GM12891 (cell line): ENCODE results near the gene PERM1.

Experiments
- SPI1 ChIP-seq: IDR thresholded peaks from 2 replicates; pipeline ENCODE4 v1.6.1; 2011; ENCODE audit warnings: low read depth, low read length, control low read depth
- TAF1 ChIP-seq: IDR thresholded peaks from 2 replicates; pipeline ENCODE4 v1.6.1; 2011; ENCODE audit warnings: low read depth, low read length, control low read depth

DNA sequence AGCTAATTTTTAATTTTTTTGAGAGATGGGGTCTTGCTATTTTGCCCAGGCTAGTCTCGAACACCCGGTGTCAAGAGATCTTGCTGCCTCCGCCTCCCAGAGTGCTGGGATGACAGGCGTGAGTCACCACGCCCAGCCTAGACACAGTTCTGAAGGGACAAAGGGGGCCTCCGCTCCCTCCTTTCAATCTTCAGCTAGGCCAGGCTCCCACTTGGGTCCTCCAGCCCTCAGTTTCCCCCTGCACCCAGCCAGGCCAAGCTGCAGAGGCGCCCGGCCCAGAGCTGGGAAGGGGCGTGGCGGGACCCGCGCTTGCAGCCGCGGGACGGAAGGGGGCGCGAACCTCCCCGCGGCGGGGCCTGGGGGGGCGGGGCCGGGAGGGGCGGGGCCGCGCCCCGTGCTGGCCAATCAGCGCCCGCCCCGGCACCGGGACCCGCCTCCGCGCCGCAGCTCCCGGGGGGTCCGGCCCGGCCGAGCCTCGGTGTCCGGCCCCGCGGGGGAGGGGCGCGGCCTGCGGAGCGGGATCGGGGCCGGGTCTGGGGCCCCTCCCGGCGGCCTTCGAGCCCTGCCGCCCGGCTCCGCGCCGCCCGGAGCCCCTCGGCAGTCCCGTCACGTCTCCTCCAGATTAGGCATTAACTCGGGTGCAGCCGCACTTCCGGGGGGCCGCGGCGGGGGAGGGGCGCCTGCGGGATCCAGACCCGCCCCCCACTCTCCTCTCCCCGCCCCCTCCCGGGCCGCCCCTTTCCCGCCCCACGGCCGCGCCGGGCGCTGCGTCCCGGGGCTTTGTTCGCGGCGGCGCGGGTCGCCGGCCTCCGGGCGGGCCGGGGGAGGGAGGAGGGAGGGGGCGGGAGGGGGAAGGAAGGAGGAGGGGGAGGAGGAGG, 37.5 kb upstream of the PERM1 start:
- TF ChIP-seq TAF1 (no peak), SPI1 (no peak)
